ENCODE results near the gene USPL1. TPM values are rescaled to one million over a fixed set of nuclear protein-coding genes. Genes with fewer than 3 reads are reported as not detected.

USPL1 gene
- total RNA-seq, 4 donors from 2014 or later: 23.6 to 31.0 (median 27.5) TPM

GRCh38 chr13:30618186-30618929 is 638 bp downstream of the USPL1 start:
- Histone ChIP-seq H3K4me1 (peaks cover 10 to 26% of the 10 kb centered on the region in 2 donors), H3K9me3 (no peaks in the 10 kb centered on the region), H3K27me3 (no peaks in the 10 kb centered on the region), H3K27ac (peak overlapping the region; percentile 86 to 100 (median 97)), H3K4me3 (replicated peaks in 1 of 3) (peak overlapping the region; percentile 49 to 93 (median 82)), H3K36me3 (peaks cover 0 to 4% of the 10 kb centered on the region in 2 donors)
- TF ChIP-seq CTCF (IDR thresholded peaks at IDR 0.05) (no peak), POLR2A (IDR thresholded peaks at IDR 0.05) (no peak)
- 1% methylated on average over 21 of the region's 21 CpGs for whole genome bisulfite sequencing, 2 donors
- intact Hi-C loops (cut with DNase I): loop anchor here (10.0 kb wide), 1 partner anchor 154 kb away; the partner anchor contains the start of gene HMGB1
- DNase-seq: peak; percentile 10 to 38

- intact Hi-C loops (cut with DNase I): loop anchor here (10.0 kb wide), 1 partner anchor 154 kb away; the partner anchor contains the start of gene HMGB1
- DNase-seq: no peak
- no peaks in the 10 kb centered on the region for H3K9me3 ChIP-seq
- H3K27ac ChIP-seq: peak overlapping the region in 2 of 3 donors; percentile 97 to 100
- WGBS, 2 donors: 49 to 61% methylated on average over 3 of the region's 3 CpGs
- peaks cover 0 to 4% of the 10 kb centered on the region in 2 donors for H3K36me3 ChIP-seq
- no peak for TF ChIP-seq CTCF (IDR thresholded peaks at IDR 0.05)
- TF ChIP-seq POLR2A (IDR thresholded peaks at IDR 0.05): no peak
- peaks cover 10 to 26% of the 10 kb centered on the region in 2 donors for H3K4me1 ChIP-seq
- peak overlapping the region; percentile 49 to 93 (median 82) for H3K4me3 ChIP-seq (replicated peaks in 1 of 3)
- no peaks in the 10 kb centered on the region for H3K27me3 ChIP-seq
Observed at GRCh38 chr13:30618930-30619279, 1.2 kb downstream of the USPL1 start.

- H3K27ac ChIP-seq: peak overlapping the region in 1 of 3 donors; percentile 16
- no peaks in the 10 kb centered on the region for H3K27me3 ChIP-seq
- peaks cover 0 to 4% of the 10 kb centered on the region in 2 donors for H3K36me3 ChIP-seq
- H3K4me1 ChIP-seq: peaks cover 10 to 23% of the 10 kb centered on the region in 2 donors
- 79% methylated on average over 5 of the region's 5 CpGs for WGBS, 2 donors
- TF ChIP-seq POLR2A (IDR thresholded peaks at IDR 0.05) (no peak), CTCF (IDR thresholded peaks at IDR 0.05) (no peak)
- intact Hi-C loops (cut with DNase I): loop anchor here (10.0 kb wide), 1 partner anchor 155 kb away; the partner anchor contains the start of gene HMGB1
- H3K4me3 ChIP-seq (replicated peaks in 1 of 3): no peak overlapping the region
- H3K9me3 ChIP-seq: no peaks in the 10 kb centered on the region
- no peak for DNase-seq
Observed at GRCh38 chr13:30619731-30620130, 2.0 kb downstream of the USPL1 start.

GRCh38 chr13:30620941-30621340 is 3.2 kb downstream of the USPL1 start:
- no peak overlapping the region for H3K4me3 ChIP-seq (replicated peaks in 1 of 3)
- intact Hi-C loops (cut with DNase I): no loop called here
- DNase-seq: no peak
- 88 to 90% methylated on average over 3 of the region's 3 CpGs for WGBS, 2 donors
- peaks cover 10 to 14% of the 10 kb centered on the region in 2 donors for H3K4me1 ChIP-seq
- H3K9me3 ChIP-seq: no peaks in the 10 kb centered on the region
- H3K36me3 ChIP-seq: peaks cover 0 to 4% of the 10 kb centered on the region in 2 donors
- no peak overlapping the region for H3K27ac ChIP-seq
- TF ChIP-seq POLR2A (IDR thresholded peaks at IDR 0.05): no peak
- no peak for TF ChIP-seq CTCF (IDR thresholded peaks at IDR 0.05)
- H3K27me3 ChIP-seq: no peaks in the 10 kb centered on the region

GRCh38 chr13:30622551-30622950 is 4.8 kb downstream of the USPL1 start:
- Histone ChIP-seq H3K4me1 (peaks cover 10 to 14% of the 10 kb centered on the region in 2 donors), H3K4me3 (replicated peaks in 1 of 3) (no peak overlapping the region), H3K27ac (no peak overlapping the region), H3K9me3 (no peaks in the 10 kb centered on the region), H3K36me3 (peaks cover 0 to 4% of the 10 kb centered on the region in 2 donors), H3K27me3 (no peaks in the 10 kb centered on the region)
- DNase-seq: no peak
- intact Hi-C loops (cut with DNase I): no loop called here
- no peak for TF ChIP-seq CTCF (IDR thresholded peaks at IDR 0.05)
- no peak for TF ChIP-seq POLR2A (IDR thresholded peaks at IDR 0.05)
- WGBS, 2 donors: 96% methylated on average over 1 of the region's 1 CpG
